Natural killer cell treated with Interleukin-12 subunit alpha and Interleukin-12 subunit beta and Interleukin-15 and Interleukin-18, amount 100 ng/mL, for 72 hours (primary cell): ENCODE data around the gene HIPK1. TPM values are rescaled to one million over a fixed set of nuclear protein-coding genes. Genes with fewer than 3 reads are reported as not detected.
"Not testable (repeated sequence)": the region's sequence is repeated elsewhere in the genome, so short reads cannot be mapped to it uniquely, and the experiment has no call there.

ENCODE experiments used
- ATAC-seq, 2 donors: fragments of 150-1000 bp; cut with Tn5 transposase in 1 of 2; sonication (Bioruptor Pico), chemical (Tn5 transposase) in 1 of 2; 2 replicates each; pipeline ENCODE4 v1.10.0; 2021
- DNase-seq: peaks from one replicate; pipeline ENCODE4 v3.0.0; 2022; ENCODE audit warnings: low spot score
- H3K27ac Mint-ChIP-seq, 2 donors: 1 replicate in 1 of 2; 2 replicates in 1 of 2; pipeline ENCODE4 v1.8.0; 2022; ENCODE audit warnings: mixed read lengths in 2 of 2, mild to moderate bottlenecking in 1 of 2, moderate library complexity in 1 of 2
- H3K27me3 Mint-ChIP-seq, 2 donors: 1 replicate in 1 of 2; 2 replicates in 1 of 2; pipeline ENCODE4 v1.8.0; 2022; ENCODE audit warnings: mixed read lengths in 2 of 2
- H3K36me3 Mint-ChIP-seq: one replicate; pipeline ENCODE4 v1.8.0; 2022; ENCODE audit warnings: mixed read lengths
- H3K4me1 Mint-ChIP-seq, 2 donors: 1 replicate in 1 of 2; 2 replicates in 1 of 2; pipeline ENCODE4 v1.8.0; 2022; ENCODE audit warnings: low read depth in 2 of 2, mixed read lengths in 2 of 2, mild to moderate bottlenecking in 1 of 2
- H3K4me3 Mint-ChIP-seq: one replicate; pipeline ENCODE4 v1.8.0; 2022; ENCODE audit warnings: mixed read lengths
- H3K9me3 Mint-ChIP-seq: 2 replicates; pipeline ENCODE4 v1.8.0; 2022; ENCODE audit warnings: mixed read lengths
- total RNA-seq, 2 donors: library from RNA; stranded (reverse); gene quantifications; one replicate each; pipeline ENCODE4 v1.2.3, GENCODE V29; 2022

Gene HIPK1
- total RNA-seq, 2 donors from 2014 or later: 80.6 to 110 TPM

DNA sequence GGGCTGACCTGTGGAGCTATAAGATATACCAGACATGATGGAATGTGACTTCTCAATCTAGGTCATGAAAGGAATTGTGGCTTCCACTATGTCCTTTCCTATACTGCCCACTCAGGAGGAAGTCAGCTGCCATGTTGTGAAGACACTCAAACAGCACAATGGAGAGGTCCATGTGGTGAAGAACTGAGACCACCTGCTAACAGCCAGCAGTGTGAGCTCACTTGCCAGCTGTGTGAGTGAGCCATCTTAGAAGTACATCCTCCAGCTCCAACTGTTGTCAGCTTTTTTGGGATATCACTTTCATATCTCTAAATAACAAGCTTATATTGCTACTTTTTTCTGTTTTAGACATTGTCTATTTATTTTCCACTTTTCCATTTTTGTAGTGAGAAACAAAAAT lies 79.9 kb downstream of the HIPK1 start:
- DNase-seq: no peak
- Mint-ChIP-seq H3K9me3 (no peaks in the 10 kb centered on the region), H3K27me3 (peaks cover 0 to 5% of the 10 kb centered on the region in 2 donors), H3K4me1 (peaks cover 11 to 13% of the 10 kb centered on the region in 2 donors), H3K36me3 (no peaks in the 10 kb centered on the region), H3K27ac (no peak overlapping the region), H3K4me3 (no peak overlapping the region)
- no peak for ATAC-seq

DNA sequence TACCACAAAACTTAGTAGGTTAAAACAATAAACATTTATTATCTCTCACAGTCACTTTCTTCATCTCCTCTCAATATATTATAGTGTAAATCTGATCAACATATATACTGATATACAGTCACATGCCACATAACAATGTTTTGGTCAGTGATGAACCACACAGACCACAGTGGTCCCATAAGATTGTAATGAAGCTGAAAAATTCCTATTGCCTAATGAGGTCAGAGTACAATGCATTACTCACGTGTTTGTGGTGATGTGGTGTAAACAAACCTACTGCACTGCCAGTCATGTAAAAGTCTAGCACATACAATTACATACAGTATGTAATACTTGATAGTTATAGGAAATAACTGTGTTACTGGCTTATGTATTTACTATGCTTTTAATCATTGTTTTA lies 80.3 kb downstream of the HIPK1 start:
- H3K4me3 Mint-ChIP-seq: no peak overlapping the region
- peaks cover 11 to 13% of the 10 kb centered on the region in 2 donors for H3K4me1 Mint-ChIP-seq
- peaks cover 0 to 5% of the 10 kb centered on the region in 2 donors for H3K27me3 Mint-ChIP-seq
- no peaks in the 10 kb centered on the region for H3K9me3 Mint-ChIP-seq
- no peak for DNase-seq
- ATAC-seq: peak in 1 of 2 donors; percentile 33
- H3K36me3 Mint-ChIP-seq: no peaks in the 10 kb centered on the region
- no peak overlapping the region for H3K27ac Mint-ChIP-seq

DNA sequence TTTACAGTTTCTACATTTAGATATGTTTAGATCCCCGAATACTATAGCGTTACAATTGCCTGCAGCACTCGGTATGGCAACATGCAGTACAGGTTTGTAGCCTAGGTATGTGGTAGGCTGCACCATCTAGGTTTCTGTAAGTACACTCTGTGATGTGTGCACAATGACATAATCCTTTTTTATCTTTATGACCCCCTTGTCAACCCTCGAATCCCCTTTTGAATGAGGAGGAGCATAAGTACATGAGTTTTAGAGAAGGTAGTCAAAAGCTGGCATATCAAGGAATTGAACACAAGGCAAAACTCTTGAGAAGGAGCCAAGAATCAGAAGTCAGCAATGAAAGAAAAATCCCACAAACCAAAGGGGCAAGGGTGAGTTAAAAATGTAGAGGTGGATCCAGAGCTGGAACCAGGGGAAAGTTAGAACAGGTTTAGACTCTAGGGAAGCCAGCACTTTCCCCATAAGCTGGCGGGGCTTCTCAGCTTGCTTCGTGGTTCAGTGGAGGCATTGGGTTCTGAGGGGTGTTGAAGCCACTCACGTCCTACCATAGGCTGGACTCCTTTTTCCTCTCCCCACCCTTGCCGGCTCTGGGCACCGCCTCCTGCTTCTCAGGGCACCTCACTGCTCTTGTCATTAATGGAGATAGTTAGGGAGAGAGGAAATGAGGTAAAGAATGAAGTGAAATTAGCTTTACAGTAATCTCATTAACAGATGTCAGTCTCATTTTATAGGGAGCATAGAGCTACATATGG lies 81.5 kb downstream of the HIPK1 start:
- peak in 1 of 2 donors; percentile 62 for ATAC-seq
- H3K9me3 Mint-ChIP-seq: no peaks in the 10 kb centered on the region
- no peak overlapping the region for H3K4me3 Mint-ChIP-seq
- no peak for DNase-seq
- no peaks in the 10 kb centered on the region for H3K36me3 Mint-ChIP-seq
- H3K4me1 Mint-ChIP-seq: peaks cover 11 to 13% of the 10 kb centered on the region in 2 donors
- no peak overlapping the region for H3K27ac Mint-ChIP-seq
- H3K27me3 Mint-ChIP-seq: peaks cover 8% of the 10 kb centered on the region in 2 donors

DNA sequence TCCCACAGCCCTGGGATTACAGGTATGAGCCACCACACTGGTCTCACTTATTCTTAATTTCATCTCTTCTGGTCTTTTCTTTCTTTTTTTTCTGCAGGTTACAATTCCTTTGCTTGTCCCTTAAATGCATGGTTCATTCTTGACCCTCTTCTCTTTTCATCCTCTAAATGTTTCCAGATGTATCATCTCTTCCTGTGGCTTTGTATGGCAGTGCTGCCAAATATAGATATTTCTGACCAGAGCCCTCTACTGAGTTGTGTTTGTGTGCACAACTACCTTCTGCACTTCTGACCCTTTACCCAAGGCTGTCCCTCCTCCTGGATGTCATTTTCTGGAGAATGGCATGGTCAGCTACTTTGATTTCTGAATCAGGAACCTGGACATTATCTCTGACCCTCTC lies 82.7 kb downstream of the HIPK1 start:
- H3K4me1 Mint-ChIP-seq: peaks cover 11 to 13% of the 10 kb centered on the region in 2 donors
- H3K27me3 Mint-ChIP-seq: peaks cover 10% of the 10 kb centered on the region in 2 donors
- DNase-seq: no peak
- H3K9me3 Mint-ChIP-seq: no peaks in the 10 kb centered on the region
- H3K27ac Mint-ChIP-seq: no peak overlapping the region
- H3K36me3 Mint-ChIP-seq: no peaks in the 10 kb centered on the region
- H3K4me3 Mint-ChIP-seq: no peak overlapping the region
- no peak for ATAC-seq

DNA sequence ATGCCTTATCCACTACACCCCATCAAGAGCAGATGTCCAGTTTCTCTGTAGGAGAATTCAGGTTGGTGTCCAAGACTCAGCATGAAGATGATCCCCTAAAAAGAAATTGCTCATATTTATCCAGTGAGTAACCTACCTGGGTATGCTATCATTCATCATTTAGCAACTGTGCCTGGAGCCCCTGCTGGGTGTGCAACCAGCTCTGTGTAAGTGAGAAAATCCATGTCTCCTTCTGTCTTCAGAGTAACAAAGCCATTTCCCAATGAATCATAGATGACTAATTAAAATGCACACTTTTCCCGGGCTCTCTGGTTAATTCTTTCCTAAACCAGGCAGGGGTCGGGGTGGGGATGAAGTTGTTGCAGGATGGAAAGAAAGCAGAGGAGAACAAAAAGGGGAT lies 86.0 kb downstream of the HIPK1 start:
- H3K9me3 Mint-ChIP-seq: no peaks in the 10 kb centered on the region
- H3K4me1 Mint-ChIP-seq: peaks cover 11 to 13% of the 10 kb centered on the region in 2 donors
- no peak for DNase-seq
- H3K27ac Mint-ChIP-seq: no peak overlapping the region
- no peak for ATAC-seq
- H3K36me3 Mint-ChIP-seq: no peaks in the 10 kb centered on the region
- peaks cover 10% of the 10 kb centered on the region in 2 donors for H3K27me3 Mint-ChIP-seq
- no peak overlapping the region for H3K4me3 Mint-ChIP-seq

DNA sequence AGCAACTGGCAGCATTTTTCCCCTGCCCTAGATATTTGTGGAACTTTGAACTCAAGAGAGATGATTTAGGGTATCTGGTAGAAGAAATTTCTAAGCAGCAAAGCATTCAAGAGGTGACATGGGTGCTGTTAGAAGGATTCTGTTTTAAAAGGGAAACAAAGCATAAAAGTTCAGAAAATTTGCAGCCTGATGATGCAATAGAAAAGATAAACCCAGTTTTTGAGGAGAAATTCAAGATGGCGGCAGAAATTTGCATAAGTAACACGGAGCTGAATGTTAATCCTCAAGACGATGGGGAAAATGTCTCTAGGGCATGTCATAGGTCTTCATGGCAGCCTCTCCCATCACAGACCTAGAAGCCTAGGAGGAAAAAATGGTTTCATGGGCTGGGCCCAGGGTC lies 90.6 kb downstream of the HIPK1 start:
- not testable (repeated sequence) for H3K4me3 Mint-ChIP-seq, ATAC-seq, H3K9me3 Mint-ChIP-seq

DNA sequence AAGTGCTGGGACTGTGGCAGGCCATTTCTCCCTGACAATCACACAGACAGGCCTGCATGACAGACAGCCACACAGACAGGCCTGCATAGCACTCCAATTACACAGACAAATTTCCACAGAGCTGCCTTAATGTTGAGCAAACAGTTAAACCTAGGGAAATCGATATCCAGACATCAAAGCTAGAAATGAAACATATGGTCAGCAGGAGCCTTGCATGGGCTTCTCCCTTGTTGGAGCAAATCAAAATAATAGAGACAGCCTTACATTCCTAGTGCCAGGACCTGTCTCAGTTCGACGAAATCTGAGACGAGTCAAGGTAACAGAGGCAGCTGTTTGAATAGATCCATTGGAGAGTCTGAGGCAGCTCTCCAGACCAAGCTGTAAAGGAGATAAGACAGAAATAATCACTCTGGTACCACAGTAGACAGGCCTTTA lies 92.6 kb downstream of the HIPK1 start:
- H3K4me1 Mint-ChIP-seq: no peaks in the 10 kb centered on the region
- no peak overlapping the region for H3K27ac Mint-ChIP-seq
- no peaks in the 10 kb centered on the region for H3K27me3 Mint-ChIP-seq
- ATAC-seq (no peak), DNase-seq (no peak)
- H3K9me3 Mint-ChIP-seq: no peaks in the 10 kb centered on the region
- H3K36me3 Mint-ChIP-seq: no peaks in the 10 kb centered on the region
- H3K4me3 Mint-ChIP-seq: no peak overlapping the region

More for the DNA sequence above, 90.6 kb downstream of the HIPK1 start:
- DNase-seq, H3K4me1 Mint-ChIP-seq, H3K36me3 Mint-ChIP-seq, H3K27ac Mint-ChIP-seq: not testable (repeated sequence)
- H3K27me3 Mint-ChIP-seq: peaks cover 5 to 10% of the 10 kb centered on the region in 2 donors

DNA sequence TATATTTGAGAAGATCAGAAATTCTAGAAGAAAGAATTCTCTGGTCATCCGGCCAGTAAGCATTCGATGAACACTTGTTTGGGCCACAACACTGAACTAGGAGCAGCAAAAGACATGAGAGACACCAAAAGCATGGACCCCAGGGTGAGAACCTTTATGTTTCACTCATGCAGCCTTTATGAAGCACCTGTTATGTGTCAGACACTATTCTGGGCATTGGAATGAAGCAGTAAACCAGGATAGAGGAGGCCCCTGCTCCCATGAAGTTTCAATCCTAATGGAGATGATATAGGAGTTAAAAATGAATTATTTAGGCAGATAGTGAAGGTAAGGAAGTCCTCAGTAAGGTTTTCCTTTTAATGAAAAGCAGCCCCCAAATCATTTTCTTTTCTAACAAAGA lies 93.8 kb downstream of the HIPK1 start:
- H3K4me1 Mint-ChIP-seq: no peaks in the 10 kb centered on the region
- no peak for DNase-seq
- no peak for ATAC-seq
- no peaks in the 10 kb centered on the region for H3K9me3 Mint-ChIP-seq
- H3K4me3 Mint-ChIP-seq: no peak overlapping the region
- no peaks in the 10 kb centered on the region for H3K36me3 Mint-ChIP-seq
- H3K27me3 Mint-ChIP-seq: no peaks in the 10 kb centered on the region
- no peak overlapping the region for H3K27ac Mint-ChIP-seq

DNA sequence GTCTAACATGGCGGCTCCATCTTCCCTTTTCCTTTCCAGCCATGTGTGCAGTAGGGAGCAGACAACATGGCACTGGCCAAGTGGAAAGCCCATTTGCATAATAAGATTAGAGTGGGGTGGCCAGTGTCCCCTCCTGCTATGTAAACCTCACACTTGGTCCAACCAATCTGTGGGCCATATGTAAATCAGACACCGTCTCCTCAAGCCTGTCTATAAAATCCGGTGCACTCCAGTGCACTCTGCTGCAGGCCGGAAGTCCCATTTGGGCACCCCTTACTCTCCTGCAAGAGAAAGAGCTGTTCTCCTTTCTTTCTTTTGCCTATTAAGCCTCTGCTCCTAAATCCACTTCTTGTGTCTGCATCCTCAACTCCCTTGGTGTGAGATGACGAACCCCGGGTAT lies 94.3 kb downstream of the HIPK1 start:
- Mint-ChIP-seq H3K27ac (no peak overlapping the region), H3K36me3 (no peaks in the 10 kb centered on the region), H3K4me3 (no peak overlapping the region), H3K27me3 (no peaks in the 10 kb centered on the region), H3K9me3 (no peaks in the 10 kb centered on the region), H3K4me1 (no peaks in the 10 kb centered on the region)
- DNase-seq (no peak), ATAC-seq (no peak)

DNA sequence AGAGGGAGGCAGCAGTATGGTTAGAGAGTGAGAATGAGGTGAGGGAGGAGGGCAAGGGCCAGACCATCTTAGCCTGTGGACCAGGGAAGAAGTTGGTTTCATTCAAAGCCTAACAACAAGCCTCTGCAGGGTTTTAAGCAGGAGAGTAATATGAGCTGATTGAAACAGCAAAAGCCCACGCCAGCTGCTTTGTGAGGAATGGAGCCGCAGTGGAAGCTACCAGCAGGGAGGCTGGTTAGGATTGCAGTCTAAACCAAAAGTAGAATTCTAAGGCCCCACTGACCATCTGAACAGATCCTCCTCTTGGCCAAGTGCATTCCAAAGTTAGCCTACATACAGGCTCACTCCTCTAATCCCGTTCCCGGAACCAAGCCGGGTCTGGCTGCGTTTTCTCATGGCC lies 94.9 kb downstream of the HIPK1 start:
- no peak for DNase-seq
- Mint-ChIP-seq H3K27ac (no peak overlapping the region), H3K36me3 (no peaks in the 10 kb centered on the region), H3K4me1 (no peaks in the 10 kb centered on the region), H3K4me3 (no peak overlapping the region), H3K27me3 (no peaks in the 10 kb centered on the region), H3K9me3 (no peaks in the 10 kb centered on the region)
- no peak for ATAC-seq

DNA sequence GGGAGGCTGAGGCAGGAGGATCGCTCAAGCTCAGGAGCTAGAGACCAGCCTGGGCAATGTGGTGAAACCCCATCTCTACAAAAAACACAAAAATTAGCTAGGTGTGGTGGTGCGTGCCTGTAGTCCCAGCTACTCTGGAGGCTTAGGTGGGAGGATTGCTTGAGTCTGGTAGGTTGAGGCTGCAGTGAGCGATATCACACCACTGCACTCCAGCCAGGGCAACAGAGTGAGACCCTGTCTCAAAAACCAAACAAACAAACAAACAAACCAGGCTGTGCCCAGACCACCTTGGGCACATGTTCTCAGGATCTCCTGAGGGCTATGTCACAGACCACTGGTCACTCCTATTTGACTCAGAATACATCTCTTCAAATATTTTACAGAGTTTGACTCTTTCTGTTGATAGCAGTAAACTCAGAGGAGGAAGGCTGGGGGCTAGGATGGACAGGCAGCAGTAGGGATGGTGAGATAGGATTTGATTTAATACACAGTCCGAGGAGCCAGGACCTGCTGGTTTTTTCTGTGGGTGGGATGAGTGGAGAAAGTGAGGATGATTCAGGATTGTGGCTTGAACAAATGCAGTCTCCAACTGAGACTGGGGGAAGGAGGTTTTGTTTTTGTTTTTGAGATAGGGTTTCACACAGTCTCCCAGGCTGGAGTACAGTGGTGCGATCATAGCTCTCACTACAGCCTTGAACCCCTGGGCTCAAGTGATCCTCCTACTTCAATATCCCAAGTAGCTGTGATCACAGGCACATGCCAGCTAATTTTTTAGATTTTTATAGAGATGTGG lies 96.7 kb downstream of the HIPK1 start:
- H3K27ac Mint-ChIP-seq: no peak overlapping the region
- H3K36me3 Mint-ChIP-seq: no peaks in the 10 kb centered on the region
- no peaks in the 10 kb centered on the region for H3K9me3 Mint-ChIP-seq
- H3K4me3 Mint-ChIP-seq: no peak overlapping the region
- DNase-seq (no peak), ATAC-seq (no peak)
- no peaks in the 10 kb centered on the region for H3K27me3 Mint-ChIP-seq
- no peaks in the 10 kb centered on the region for H3K4me1 Mint-ChIP-seq

DNA sequence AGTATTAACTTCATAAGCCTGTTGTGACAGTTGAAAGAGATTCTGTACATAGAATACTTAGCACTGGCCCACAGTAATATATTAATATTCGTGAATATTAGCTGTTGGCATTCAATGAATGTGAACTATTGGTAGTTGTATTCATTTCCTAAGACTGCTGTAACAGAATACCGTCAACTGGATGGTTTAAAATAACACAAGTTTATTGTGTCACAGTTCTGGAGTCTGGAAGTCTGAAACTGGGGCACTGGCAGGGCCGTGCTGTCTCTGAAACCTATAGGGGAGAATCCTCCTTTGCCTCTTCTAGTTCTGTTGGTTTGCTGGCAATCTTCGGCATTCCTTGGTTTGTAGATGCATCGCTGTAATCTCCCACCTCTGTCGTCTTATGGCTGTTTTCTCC lies 97.7 kb downstream of the HIPK1 start:
- no peak for DNase-seq
- no peaks in the 10 kb centered on the region for H3K27me3 Mint-ChIP-seq
- no peaks in the 10 kb centered on the region for H3K36me3 Mint-ChIP-seq
- ATAC-seq: no peak
- H3K9me3 Mint-ChIP-seq: no peaks in the 10 kb centered on the region
- no peak overlapping the region for H3K4me3 Mint-ChIP-seq
- H3K27ac Mint-ChIP-seq: no peak overlapping the region
- no peaks in the 10 kb centered on the region for H3K4me1 Mint-ChIP-seq
